ENCODE data around the gene TMEM43.

DNA sequence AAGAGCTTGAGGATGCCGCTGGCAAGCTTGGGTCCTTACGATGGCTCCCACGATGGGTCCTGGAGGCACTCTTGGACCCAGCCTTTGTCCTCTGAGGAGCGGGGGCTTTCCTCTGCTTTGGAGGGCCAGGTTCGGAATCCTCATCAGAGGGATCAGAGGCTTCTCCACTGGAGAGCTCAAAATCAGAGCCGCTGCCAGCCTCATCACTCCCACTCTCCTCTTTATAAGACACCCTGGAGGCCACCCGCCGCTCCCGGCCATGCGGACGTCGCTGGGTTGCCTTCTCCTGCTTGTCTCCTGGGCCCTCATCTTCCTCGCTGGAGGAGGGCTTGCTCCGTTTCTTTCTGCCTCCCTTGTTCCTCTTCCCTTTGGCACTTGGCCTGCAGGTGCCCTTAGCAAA is 33.5 kb downstream of the TMEM43 start:
- TF ChIP-seq, protein P1, sequence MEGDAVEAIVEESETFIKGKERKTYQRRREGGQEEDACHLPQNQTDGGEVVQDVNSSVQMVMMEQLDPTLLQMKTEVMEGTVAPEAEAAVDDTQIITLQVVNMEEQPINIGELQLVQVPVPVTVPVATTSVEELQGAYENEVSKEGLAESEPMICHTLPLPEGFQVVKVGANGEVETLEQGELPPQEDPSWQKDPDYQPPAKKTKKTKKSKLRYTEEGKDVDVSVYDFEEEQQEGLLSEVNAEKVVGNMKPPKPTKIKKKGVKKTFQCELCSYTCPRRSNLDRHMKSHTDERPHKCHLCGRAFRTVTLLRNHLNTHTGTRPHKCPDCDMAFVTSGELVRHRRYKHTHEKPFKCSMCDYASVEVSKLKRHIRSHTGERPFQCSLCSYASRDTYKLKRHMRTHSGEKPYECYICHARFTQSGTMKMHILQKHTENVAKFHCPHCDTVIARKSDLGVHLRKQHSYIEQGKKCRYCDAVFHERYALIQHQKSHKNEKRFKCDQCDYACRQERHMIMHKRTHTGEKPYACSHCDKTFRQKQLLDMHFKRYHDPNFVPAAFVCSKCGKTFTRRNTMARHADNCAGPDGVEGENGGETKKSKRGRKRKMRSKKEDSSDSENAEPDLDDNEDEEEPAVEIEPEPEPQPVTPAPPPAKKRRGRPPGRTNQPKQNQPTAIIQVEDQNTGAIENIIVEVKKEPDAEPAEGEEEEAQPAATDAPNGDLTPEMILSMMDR (IDR thresholded peaks at IDR 0.05; ENCODE audit: insufficient read depth, low read depth, low read length) = no peak
- TF ChIP-seq EZH2 (IDR thresholded peaks at IDR 0.05; ENCODE audit: insufficient read depth, low read length) = no peak

Measured in astrocyte (in vitro differentiated cells and primary cell).